GM19463 (cell line): ENCODE results near the gene SGK2.

Experiments used
- ATAC-seq: cut with Tn5 transposase; IDR thresholded peaks from one replicate; pipeline ENCODE4 v1.9.1; 2021; ENCODE audit warnings: mild to moderate bottlenecking, moderate library complexity; ENCODE audit not compliant: unreplicated experiment

The SGK2 gene

GRCh38 chr20:43558412-43559146 lies at the start of gene SGK2:
TSS of gene SGK2 (plus strand) at chr20:43559027. CDS start at chr20:43566496, 7,469 bp downstream.
- no peak for ATAC-seq

- ATAC-seq = no peak
Measured at GRCh38 chr20:43511879-43512278, 46.9 kb upstream of the SGK2 start.

GRCh38 chr20:43513372-43513930 lies 45.4 kb upstream of the SGK2 start:
- no peak for ATAC-seq

GRCh38 chr20:43513931-43514647 lies 44.7 kb upstream of the SGK2 start:
- peak; percentile 82 for ATAC-seq

GRCh38 chr20:43514648-43514999 lies 44.2 kb upstream of the SGK2 start:
- peak; percentile 6 for ATAC-seq

GRCh38 chr20:43515628-43516027 lies 43.2 kb upstream of the SGK2 start:
- ATAC-seq = no peak

GRCh38 chr20:43516251-43516824 lies 42.5 kb upstream of the SGK2 start:
- ATAC-seq = no peak

GRCh38 chr20:43520074-43520630 lies 38.7 kb upstream of the SGK2 start:
- no peak for ATAC-seq

- ATAC-seq = no peak
Measured at GRCh38 chr20:43525021-43525420, 33.8 kb upstream of the SGK2 start.

- ATAC-seq = no peak
Measured at GRCh38 chr20:43528258-43528875, 30.5 kb upstream of the SGK2 start.

GRCh38 chr20:43529051-43529450 lies 29.8 kb upstream of the SGK2 start:
- no peak for ATAC-seq

- ATAC-seq = no peak
Measured at GRCh38 chr20:43529457-43530153, 29.2 kb upstream of the SGK2 start.

GRCh38 chr20:43530321-43531090 lies 28.3 kb upstream of the SGK2 start:
- no peak for ATAC-seq

- ATAC-seq = no peak
Measured at GRCh38 chr20:43531091-43531443, 27.8 kb upstream of the SGK2 start.

GRCh38 chr20:43532416-43533055 lies 26.3 kb upstream of the SGK2 start:
- no peak for ATAC-seq

GRCh38 chr20:43533060-43533459 lies 25.8 kb upstream of the SGK2 start:
- ATAC-seq = no peak

GRCh38 chr20:43534016-43534415 lies 24.8 kb upstream of the SGK2 start:
- ATAC-seq = no peak

- no peak for ATAC-seq
Measured at GRCh38 chr20:43534791-43535350, 24.0 kb upstream of the SGK2 start.
